Measurements from ENCODE around the gene TTF2.
A peak's percentile ranks its signal among the peaks of the same experiment; 100 is the strongest.

The TTF2 gene

GRCh38 chr1:117046781-117047180, 13.3 kb upstream of the TTF2 start:
- DNase-seq (ENCODE audit: low spot score), result no peak

DNA sequence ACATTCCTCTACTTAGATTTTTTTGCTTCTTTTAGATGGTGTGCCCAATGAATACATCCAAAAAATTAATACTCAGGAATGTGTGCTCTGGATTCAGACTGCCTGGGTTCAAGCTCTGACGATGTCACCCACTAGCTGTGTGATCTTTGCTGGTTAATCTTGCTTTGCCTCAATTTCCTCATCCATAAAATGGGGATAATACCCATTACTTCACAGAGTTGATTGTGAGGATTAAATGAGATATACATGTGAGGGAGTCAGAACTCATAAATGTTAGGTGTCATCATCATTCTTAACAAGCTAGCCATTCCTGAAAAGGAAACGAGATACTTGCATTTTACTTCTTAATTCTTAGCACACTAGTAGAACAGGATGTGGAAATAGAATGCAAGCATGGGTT, 12.9 kb upstream of the TTF2 start:
- no peak for DNase-seq (ENCODE audit: low spot score)

GRCh38 chr1:117049857-117050256, 10.3 kb upstream of the TTF2 start:
- DNase-seq (ENCODE audit: low spot score), result peak; percentile 41

DNA sequence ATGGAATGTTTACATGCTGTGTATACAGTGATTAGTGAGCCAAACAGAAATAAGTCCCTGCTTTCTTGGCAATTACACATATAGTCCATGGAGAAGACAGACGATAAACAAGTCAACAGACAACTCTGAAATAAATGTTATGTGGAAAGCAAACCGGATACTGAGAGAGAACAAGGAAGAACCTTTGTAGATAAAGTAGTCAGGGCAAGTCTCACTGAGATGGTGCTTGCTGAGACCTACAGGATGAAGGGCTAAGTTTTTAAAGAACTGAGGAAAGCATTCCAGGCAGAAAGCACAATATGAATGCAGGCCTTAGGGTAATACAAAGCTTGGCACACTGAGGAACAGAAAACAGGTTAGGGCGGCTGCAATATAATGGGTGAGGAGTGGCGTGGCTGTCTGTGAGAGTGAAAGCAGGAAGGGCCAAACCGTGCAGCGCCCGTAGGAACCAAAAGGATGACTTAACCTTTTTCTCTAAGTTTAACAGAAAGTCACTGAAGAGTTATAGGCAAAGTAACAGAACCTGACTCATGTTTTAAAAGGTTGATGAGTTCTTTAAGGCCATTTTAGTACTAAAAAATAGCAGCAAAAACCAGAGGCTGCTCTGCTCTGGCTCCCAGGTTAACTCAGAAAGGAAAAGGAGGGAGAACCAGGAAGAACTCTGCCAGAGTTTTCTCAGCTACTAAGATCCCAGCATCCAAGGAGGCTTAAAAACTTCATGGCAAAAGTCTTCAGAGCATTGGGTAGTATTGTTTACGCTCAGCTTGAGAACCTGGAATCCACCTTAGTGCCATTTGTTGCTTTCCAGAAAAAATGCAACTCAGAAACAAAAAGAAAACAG, 8.7 kb upstream of the TTF2 start:
- no peak for DNase-seq (ENCODE audit: low spot score)

- DNase-seq (ENCODE audit: low spot score), result no peak
These were observed 6.1 kb upstream of the TTF2 start for GRCh38 chr1:117054068-117054467.

GRCh38 chr1:117058810-117059209, 1.3 kb upstream of the TTF2 start:
- DNase-seq (ENCODE audit: low spot score), result no peak

DNA sequence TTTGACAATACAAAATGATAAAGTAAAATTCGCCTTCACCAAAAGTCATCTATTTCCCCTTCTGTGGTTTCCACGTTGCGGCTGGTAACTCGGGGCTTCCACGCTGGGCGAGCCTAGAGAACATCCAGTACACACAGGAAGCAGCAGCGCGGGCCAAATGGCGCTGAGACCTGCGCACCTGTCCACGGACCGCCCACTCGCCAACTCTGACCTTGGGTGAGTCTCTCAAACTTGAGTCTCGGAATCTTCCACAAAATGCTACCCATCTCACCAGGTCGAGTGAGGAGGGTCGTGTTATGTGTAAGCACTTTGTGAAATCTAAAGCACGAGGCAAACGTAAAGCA, 820 bp upstream of the TTF2 start:
- peak; percentile 25 for DNase-seq (ENCODE audit: low spot score)

DNA sequence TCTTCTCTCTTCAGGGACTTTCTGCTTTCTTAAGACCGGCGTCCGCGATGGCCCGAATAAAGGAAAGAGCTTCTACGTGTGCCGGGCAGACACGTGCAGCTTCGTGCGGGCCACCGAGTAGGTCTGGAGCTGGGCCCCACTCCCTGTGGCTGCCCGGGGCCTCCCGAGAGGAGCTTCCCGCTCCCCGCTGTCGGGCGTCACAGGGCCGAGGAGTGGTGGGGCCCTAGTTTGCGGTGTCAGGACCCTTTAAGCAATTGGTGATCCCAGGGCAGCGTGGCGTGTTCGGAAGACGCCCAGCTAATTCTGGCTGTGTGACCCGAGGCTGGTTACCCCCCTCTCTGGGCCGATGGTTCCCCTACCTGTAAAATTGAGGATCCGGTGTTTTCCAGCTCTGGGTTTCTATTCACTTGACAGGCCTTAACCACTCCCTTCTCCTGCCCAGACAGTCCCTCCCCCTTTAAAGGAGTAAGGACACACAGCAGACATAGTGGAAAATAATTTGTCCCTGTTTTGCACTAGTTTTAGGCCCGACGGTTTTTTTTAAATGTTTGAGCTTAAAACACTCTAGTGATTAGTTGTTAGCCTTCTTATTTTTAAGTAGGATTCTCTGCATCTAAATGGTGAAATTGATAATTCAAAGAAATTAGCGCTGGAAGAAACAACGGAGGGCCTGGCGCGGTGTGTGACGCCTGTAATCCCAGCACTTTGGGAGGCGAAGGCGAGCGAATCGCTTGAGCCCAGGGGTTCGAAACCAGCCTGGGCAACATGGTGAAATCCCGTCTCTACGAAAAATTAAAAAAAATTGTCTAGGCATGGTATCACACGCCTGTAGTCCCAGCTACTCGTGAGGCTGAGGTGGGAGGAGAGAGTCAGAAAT, 553 bp downstream of the TTF2 start:
- peak; percentile 7 for DNase-seq (ENCODE audit: low spot score)

DNA sequence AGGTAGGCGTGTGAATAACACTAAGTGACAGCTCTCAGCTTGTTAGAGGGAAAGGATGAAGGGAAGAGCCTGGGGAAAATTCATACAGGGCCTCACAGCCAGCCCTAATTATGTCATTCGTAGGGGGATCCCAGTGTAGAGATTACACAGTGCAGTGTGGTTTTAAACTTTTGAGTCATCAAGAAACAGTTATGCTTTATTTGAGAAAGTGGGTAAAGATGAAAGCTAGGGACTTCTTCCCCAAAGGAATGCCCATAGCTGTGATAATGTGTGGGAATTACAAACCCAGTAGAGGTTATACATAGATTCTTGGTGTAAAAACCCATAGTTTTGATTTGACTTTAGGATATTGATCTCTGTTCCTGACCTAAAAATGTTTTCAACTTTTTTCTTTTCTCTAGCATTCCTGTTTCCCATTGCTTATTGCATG, 1.9 kb downstream of the TTF2 start:
- DNase-seq (ENCODE audit: low spot score), result no peak

GRCh38 chr1:117066367-117066766, 6.2 kb downstream of the TTF2 start:
- DNase-seq (ENCODE audit: low spot score), result no peak

GRCh38 chr1:117067533-117068370, 7.6 kb downstream of the TTF2 start:
- peak; percentile 86 for DNase-seq (ENCODE audit: low spot score)

DNA sequence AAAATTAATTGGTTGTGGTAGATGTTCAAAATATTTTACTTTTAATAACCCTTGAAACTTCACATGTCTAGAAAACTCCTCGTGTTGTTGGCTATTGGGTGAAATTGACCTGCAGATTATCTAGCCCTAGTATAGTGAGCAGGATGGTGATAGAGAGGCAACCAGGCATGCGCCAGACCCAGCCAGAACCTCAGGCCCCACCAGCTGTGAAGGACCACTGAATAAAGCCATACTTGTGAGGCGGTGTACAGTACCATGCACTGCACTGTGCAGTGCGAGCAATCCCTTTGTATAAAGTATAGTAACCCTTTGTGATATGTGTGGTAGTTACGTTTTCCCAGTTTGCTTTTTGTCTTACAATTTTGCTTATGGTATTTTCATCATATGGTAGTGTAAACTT, 8.5 kb downstream of the TTF2 start:
- peak; percentile 46 for DNase-seq (ENCODE audit: low spot score)

- DNase-seq (ENCODE audit: low spot score), result no peak
These were observed 9.2 kb downstream of the TTF2 start for GRCh38 chr1:117069220-117069844.

- no peak for DNase-seq (ENCODE audit: low spot score)
These were observed 10.0 kb downstream of the TTF2 start for GRCh38 chr1:117070124-117070523.

- DNase-seq (ENCODE audit: low spot score), result no peak
These were observed 16.5 kb downstream of the TTF2 start for GRCh38 chr1:117076648-117077047.

GRCh38 chr1:117077267-117077666, 17.1 kb downstream of the TTF2 start:
- no peak for DNase-seq (ENCODE audit: low spot score)

GRCh38 chr1:117079737-117080136, 19.6 kb downstream of the TTF2 start:
- DNase-seq (ENCODE audit: low spot score), result no peak

GRCh38 chr1:117084231-117084630, 24.1 kb downstream of the TTF2 start:
- no peak for DNase-seq (ENCODE audit: low spot score)

- no peak for DNase-seq (ENCODE audit: low spot score)
These were observed 27.6 kb downstream of the TTF2 start for GRCh38 chr1:117087686-117088085.

- DNase-seq (ENCODE audit: low spot score), result no peak
These were observed 29.9 kb downstream of the TTF2 start for GRCh38 chr1:117089996-117090395.

DNA sequence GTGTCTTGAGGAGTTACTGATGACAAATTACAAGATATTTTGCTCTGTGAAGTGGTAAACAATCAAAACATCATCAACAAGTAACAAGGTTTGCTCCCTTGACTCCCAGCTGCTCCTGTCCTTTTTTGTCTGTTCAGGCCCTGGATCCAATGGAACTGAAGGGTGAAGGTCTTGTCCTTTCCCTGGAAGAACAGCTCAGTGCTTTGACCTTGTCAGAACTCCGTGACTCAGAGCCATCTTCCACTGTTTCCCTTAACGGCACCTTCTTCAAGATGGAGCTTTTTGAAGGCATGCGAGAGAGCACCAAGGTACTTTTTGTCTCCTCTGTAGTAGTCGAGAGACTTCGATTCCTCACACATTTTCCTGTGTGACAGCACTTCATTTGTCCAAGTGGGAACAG, 32.5 kb downstream of the TTF2 start:
- DNase-seq (ENCODE audit: low spot score), result no peak

DNA sequence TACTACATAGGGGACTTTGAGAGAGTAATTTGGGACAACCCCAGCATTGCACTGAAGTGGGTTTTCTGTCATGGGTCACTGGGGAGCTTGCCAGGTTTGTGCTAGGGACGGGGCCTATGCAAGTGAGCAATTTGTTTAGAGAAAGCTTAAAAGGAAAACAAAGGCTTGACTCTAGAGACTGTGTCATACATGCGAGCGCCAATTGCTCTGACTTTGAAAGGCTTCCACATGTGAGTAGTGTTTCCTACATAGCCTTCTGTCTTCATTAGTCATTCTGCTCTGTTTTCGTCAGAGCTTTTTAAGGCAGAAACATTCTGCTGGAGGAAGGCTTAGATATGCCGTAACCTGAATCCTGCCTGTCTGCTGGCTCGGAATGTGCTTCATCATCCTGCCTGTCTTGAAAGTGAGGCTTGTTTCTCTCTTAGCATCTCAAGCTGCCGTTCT, 33.0 kb downstream of the TTF2 start:
- DNase-seq (ENCODE audit: low spot score), result peak; percentile 61
